C4-2B (cell line): ENCODE measurements around the gene RXRA.

Experiments
- ZFX ChIP-seq: fragments of 450-650 bp; IDR thresholded peaks from 2 replicates; pipeline ENCODE4 v1.6.1; 2017
- TF ChIP-seq, protein P1 (sequence below): fragments of 450-650 bp; conservative IDR thresholded peaks from 2 replicates; pipeline ENCODE4 v1.5.1; 2017; ENCODE audit warnings: mild to moderate bottlenecking

DNA sequence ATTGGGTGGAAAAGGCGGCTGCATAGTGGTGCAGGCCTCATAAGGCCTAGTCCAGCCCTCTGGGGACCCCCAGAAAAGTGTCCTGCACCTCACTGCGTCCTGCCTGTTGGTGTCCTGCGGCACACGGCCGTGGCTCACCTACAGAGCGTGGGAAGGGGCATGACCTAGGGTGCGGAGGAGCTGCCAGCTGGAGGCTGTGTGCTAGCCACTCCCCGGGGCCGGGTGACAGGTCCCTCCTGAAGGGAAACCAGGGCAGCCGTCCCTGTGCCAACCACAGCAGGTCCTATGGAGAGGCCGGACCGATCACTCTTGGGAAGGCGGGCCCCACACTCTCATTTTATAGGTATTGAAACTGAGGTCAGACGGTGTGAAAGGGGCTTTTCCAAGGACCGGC, 150.7 kb downstream of the RXRA start:
- TF ChIP-seq, protein P1, sequence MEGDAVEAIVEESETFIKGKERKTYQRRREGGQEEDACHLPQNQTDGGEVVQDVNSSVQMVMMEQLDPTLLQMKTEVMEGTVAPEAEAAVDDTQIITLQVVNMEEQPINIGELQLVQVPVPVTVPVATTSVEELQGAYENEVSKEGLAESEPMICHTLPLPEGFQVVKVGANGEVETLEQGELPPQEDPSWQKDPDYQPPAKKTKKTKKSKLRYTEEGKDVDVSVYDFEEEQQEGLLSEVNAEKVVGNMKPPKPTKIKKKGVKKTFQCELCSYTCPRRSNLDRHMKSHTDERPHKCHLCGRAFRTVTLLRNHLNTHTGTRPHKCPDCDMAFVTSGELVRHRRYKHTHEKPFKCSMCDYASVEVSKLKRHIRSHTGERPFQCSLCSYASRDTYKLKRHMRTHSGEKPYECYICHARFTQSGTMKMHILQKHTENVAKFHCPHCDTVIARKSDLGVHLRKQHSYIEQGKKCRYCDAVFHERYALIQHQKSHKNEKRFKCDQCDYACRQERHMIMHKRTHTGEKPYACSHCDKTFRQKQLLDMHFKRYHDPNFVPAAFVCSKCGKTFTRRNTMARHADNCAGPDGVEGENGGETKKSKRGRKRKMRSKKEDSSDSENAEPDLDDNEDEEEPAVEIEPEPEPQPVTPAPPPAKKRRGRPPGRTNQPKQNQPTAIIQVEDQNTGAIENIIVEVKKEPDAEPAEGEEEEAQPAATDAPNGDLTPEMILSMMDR = no peak
- no peak for TF ChIP-seq ZFX
